Measurements from ENCODE around the gene C11orf54.

The C11orf54 gene

DNA sequence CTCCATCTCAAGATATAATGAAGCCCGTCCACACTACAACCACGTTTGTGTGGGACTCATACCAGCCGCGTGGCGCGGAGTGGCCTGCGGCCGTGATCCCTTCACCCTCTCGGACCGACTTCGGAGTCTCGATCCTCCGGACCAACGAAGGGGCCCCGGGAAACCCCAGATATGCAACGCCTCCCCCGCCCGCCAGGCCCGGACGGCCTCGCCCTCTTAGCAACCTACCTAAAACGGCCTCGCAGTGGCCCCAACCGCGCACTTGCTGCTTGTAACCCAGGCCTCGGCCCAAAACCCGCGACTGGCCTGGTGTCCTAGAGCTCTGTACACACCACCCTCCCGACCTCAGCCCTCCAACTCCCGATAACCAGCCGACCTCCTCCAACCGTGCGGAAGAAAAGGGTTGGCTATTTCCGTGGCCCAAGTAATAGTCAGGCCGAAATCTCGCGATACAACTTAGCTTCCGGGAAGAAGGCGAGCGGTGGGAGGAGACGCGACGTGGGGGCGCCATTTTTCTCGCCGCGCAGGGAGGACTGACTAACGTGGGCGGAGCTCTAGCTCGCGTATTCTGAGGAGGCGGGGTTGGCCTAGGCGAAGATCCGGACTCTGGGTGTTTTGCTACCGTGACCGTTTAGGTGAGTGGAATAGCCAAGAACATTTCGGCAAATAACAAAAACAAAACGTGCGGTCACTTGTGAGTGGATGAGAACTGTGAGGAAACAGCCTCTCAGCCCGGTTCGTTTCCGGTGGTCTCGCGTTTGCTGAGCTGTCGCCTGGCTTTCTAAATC is at the start of gene C11orf54, which contains the start of gene TAF1D:
Gene C11orf54 (plus strand): TSS at position 579 of the 788 bp plus-strand sequence. CDS start 5,722 bp downstream, outside the sequence.
Gene TAF1D (minus strand): TSS at position 402 of the 788 bp plus-strand sequence. CDS start 2,191 bp downstream, outside the sequence.
- peak; percentile 73 for DNase-seq (ENCODE audit: low read depth, low spot score)
- POLR2A ChIA-PET: interaction anchor here (0.6 to 3.6 kb wide), 13 partner anchors 10 to 983 kb away, joined by 3 to 47 read pairs (median 3); partner anchors contain the start of genes CEP295 and MED17
- H3K4me3 ChIP-seq (ENCODE audit: low read depth, low read length): peak within 1 kb of the TSS; percentile 92
- TF ChIP-seq, protein P1, sequence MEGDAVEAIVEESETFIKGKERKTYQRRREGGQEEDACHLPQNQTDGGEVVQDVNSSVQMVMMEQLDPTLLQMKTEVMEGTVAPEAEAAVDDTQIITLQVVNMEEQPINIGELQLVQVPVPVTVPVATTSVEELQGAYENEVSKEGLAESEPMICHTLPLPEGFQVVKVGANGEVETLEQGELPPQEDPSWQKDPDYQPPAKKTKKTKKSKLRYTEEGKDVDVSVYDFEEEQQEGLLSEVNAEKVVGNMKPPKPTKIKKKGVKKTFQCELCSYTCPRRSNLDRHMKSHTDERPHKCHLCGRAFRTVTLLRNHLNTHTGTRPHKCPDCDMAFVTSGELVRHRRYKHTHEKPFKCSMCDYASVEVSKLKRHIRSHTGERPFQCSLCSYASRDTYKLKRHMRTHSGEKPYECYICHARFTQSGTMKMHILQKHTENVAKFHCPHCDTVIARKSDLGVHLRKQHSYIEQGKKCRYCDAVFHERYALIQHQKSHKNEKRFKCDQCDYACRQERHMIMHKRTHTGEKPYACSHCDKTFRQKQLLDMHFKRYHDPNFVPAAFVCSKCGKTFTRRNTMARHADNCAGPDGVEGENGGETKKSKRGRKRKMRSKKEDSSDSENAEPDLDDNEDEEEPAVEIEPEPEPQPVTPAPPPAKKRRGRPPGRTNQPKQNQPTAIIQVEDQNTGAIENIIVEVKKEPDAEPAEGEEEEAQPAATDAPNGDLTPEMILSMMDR (IDR thresholded peaks at IDR 0.05; ENCODE audit: insufficient read depth, low read length, missing control alignments): no peak
- CTCF ChIA-PET: interaction anchor here (1.0 to 2.5 kb wide), 3 partner anchors 10 to 104 kb away, joined by 3 to 10 read pairs (median 4); no protein-coding TSS in a partner anchor

DNA sequence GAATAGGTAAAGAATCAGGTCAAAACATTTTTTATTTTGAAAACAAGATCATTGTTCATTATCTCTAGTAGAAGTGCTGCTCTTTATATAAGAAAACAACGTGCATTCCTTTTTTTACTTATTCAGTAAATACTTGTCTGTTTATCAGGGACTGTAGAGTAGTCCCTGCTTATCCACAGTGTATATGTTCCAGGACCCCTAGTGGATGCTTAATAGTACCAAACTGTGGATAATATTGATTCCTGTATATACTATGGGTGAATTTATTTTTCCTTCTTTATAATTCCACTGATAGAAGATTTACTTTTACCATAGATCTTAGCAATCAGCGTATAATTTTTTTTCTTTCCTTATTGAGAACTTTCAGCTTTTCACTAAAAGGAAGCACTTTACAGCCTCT is 47.4 kb upstream of the C11orf54 start:
- CTCF ChIA-PET: no interaction called here
- POLR2A ChIA-PET: no interaction called here
- DNase-seq (ENCODE audit: low read depth, low spot score): no peak

GRCh38 chr11:93694557-93694956 is 46.9 kb upstream of the C11orf54 start:
- no peak overlapping the region for H3K4me3 ChIP-seq (ENCODE audit: low read depth, low read length)
- CTCF ChIA-PET: no interaction called here
- TF ChIP-seq, protein P1 (IDR thresholded peaks at IDR 0.05; ENCODE audit: insufficient read depth, low read length, missing control alignments): no peak
- POLR2A ChIA-PET: no interaction called here
- no peak for DNase-seq (ENCODE audit: low read depth, low spot score)

More for the DNA sequence above, 47.4 kb upstream of the C11orf54 start:
- no peak overlapping the region for H3K4me3 ChIP-seq (ENCODE audit: low read depth, low read length)
- TF ChIP-seq, protein P1 (IDR thresholded peaks at IDR 0.05; ENCODE audit: insufficient read depth, low read length, missing control alignments): no peak

- DNase-seq (ENCODE audit: low read depth, low spot score): no peak
- no peak overlapping the region for H3K4me3 ChIP-seq (ENCODE audit: low read depth, low read length)
- CTCF ChIA-PET: no interaction called here
- POLR2A ChIA-PET: no interaction called here
- TF ChIP-seq, protein P1 (IDR thresholded peaks at IDR 0.05; ENCODE audit: insufficient read depth, low read length, missing control alignments): no peak
These were observed 43.9 kb upstream of the C11orf54 start for GRCh38 chr11:93697611-93698010.

DNA sequence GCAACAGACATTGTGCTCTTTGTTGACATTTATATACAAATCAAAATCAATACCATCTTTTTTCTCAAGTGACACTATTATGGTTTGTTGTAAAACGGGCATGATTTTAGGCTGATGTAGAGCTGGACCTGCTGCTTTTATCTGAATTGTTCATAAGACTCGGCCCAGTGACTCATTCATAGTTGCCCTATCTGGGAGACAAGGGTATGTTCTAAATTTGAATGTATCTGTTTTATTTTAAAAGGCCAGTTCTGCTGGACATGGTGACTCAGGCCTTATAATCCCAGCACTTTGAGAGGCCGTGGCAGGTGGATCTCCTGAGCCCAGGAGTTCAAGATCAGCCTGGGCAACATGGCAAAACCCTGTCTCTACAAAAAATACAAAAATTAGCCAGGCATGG is 40.6 kb upstream of the C11orf54 start:
- POLR2A ChIA-PET: no interaction called here
- no peak overlapping the region for H3K4me3 ChIP-seq (ENCODE audit: low read depth, low read length)
- peak; percentile 3 for DNase-seq (ENCODE audit: low read depth, low spot score)
- CTCF ChIA-PET: no interaction called here
- TF ChIP-seq, protein P1 (IDR thresholded peaks at IDR 0.05; ENCODE audit: insufficient read depth, low read length, missing control alignments): no peak

DNA sequence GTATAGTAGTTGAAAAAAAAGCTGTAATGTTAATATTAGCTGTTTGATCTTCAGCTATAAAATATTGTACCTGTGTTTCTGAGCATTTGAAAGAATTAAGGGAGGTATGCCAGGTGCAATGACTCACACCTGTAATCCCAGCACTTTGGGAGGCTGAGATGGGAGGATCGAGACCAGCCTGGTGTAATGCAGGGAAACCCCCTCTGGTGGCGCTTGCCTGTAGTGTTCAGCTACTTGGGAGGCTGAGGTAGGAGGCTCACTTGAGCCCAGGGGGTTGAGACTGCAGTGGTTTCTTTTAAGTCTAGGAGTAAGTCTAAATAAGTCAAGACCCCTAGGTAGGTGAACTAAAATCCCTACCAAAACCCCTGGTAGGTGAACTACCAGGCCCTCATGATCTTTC is 37.2 kb upstream of the C11orf54 start:
- TF ChIP-seq, protein P1 (IDR thresholded peaks at IDR 0.05; ENCODE audit: insufficient read depth, low read length, missing control alignments): no peak
- ChIA-PET CTCF (no interaction called here), POLR2A (no interaction called here)
- H3K4me3 ChIP-seq (ENCODE audit: low read depth, low read length): no peak overlapping the region
- DNase-seq (ENCODE audit: low read depth, low spot score): no peak

Measured in AG04449 (cell line).